Measurements from ENCODE around the gene PARD3.

PARD3 gene

DNA sequence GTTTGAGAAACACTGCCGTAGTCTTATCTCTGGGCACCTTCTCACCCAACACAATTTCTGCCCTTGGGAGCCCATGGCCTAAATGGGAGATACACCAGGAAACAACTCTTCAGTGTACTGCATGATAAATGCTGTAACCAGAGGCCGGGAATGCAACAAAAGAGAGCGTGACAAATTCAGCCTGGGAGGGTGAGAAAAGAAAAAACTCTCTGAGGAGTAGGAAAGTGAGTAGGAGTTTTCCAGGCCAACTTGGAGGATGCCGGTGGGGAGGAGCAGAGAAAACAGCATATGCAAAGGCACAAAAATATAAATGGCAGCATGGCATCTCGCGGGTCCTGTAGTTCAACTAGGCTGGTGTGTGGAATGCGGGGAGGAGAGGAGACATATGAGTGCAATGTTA lies 624.5 kb downstream of the PARD3 start:
- Histone ChIP-seq H3K36me3 (ENCODE audit: low read depth) (no peaks in the 10 kb centered on the region), H3K4me3 (ENCODE audit: severe bottlenecking) (no peak overlapping the region), H3K27ac (ENCODE audit: poor library complexity, severe bottlenecking) (no peak overlapping the region), H3K27me3 (ENCODE audit: insufficient read depth, poor library complexity, severe bottlenecking) (no peaks in the 10 kb centered on the region), H3K4me1 (ENCODE audit: insufficient read depth, poor library complexity, severe bottlenecking) (no peaks in the 10 kb centered on the region), H3K9me3 (ENCODE audit: severe bottlenecking) (no peaks in the 10 kb centered on the region)
- TF ChIP-seq, protein P1, sequence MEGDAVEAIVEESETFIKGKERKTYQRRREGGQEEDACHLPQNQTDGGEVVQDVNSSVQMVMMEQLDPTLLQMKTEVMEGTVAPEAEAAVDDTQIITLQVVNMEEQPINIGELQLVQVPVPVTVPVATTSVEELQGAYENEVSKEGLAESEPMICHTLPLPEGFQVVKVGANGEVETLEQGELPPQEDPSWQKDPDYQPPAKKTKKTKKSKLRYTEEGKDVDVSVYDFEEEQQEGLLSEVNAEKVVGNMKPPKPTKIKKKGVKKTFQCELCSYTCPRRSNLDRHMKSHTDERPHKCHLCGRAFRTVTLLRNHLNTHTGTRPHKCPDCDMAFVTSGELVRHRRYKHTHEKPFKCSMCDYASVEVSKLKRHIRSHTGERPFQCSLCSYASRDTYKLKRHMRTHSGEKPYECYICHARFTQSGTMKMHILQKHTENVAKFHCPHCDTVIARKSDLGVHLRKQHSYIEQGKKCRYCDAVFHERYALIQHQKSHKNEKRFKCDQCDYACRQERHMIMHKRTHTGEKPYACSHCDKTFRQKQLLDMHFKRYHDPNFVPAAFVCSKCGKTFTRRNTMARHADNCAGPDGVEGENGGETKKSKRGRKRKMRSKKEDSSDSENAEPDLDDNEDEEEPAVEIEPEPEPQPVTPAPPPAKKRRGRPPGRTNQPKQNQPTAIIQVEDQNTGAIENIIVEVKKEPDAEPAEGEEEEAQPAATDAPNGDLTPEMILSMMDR (IDR thresholded peaks at IDR 0.05; ENCODE audit: poor library complexity, severe bottlenecking): no peak
- DNase-seq (ENCODE audit: low spot score) (no peak), ATAC-seq (ENCODE audit: low read depth) (no peak)

DNA sequence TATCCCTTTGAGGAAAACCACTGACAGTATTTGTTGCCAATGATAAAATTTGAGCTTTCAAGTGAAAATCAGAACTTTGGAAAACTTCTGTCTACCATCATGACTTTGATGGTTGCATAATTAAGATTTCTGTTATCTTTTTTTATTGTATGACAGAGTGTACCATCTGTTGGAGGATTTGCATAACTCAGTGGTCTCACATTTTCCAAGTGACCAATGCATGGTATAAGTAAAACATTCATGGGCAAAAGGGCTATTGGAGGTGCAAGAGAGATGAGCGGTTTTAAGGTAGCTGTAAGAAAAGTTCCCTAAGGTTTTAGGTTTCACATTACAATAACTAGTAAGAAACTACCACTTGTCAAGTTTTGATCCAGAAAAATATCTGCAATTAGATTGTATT lies 625.3 kb downstream of the PARD3 start:
- no peaks in the 10 kb centered on the region for H3K27me3 ChIP-seq (ENCODE audit: insufficient read depth, poor library complexity, severe bottlenecking)
- no peaks in the 10 kb centered on the region for H3K36me3 ChIP-seq (ENCODE audit: low read depth)
- H3K27ac ChIP-seq (ENCODE audit: poor library complexity, severe bottlenecking): no peak overlapping the region
- H3K4me3 ChIP-seq (ENCODE audit: severe bottlenecking): no peak overlapping the region
- no peaks in the 10 kb centered on the region for H3K9me3 ChIP-seq (ENCODE audit: severe bottlenecking)
- ATAC-seq (ENCODE audit: low read depth) (no peak), DNase-seq (ENCODE audit: low spot score) (no peak)
- TF ChIP-seq, protein P1 (IDR thresholded peaks at IDR 0.05; ENCODE audit: poor library complexity, severe bottlenecking): no peak
- peaks cover 5% of the 10 kb centered on the region for H3K4me1 ChIP-seq (ENCODE audit: insufficient read depth, poor library complexity, severe bottlenecking)

DNA sequence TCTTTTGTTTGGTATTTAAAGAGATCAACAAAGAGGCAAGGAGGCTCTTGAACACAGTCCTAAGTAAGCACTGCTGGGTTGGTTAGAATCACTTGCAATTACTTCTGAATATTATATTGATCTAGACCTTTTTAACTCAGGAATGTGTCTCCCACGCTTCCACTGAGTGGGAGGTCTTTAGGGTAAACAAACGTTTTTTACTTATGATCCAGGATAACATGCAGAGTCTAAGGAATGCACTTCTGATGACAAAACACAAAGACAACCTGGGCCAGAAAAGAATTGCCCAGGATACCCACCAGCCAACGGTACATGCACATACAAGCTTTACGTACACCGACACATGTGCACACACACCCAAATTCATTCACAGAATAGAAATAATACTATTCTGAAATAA lies 626.9 kb downstream of the PARD3 start:
- Histone ChIP-seq H3K4me3 (ENCODE audit: severe bottlenecking) (no peak overlapping the region), H3K27me3 (ENCODE audit: insufficient read depth, poor library complexity, severe bottlenecking) (no peaks in the 10 kb centered on the region)

DNA sequence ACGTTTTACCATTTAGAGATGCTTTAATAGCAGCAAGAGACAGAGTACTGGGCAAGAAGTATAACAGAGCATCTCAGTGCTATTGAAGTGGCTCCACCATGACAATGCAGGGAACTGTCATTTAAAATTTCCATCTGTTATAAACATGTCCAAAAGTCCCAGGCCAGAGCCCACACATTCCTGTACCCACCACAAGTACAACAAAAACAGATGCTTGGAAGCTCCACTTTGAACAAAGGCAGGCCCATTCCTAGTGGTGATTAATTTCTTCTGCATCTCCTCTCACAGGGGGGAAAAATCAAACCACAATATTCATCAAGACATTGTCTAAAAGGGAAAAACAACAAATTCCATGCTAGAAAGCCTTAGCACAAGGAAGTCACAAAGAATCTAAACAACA lies 627.9 kb downstream of the PARD3 start:
- Histone ChIP-seq H3K27ac (ENCODE audit: poor library complexity, severe bottlenecking) (no peak overlapping the region), H3K27me3 (ENCODE audit: insufficient read depth, poor library complexity, severe bottlenecking) (no peaks in the 10 kb centered on the region), H3K9me3 (ENCODE audit: severe bottlenecking) (no peaks in the 10 kb centered on the region), H3K4me1 (ENCODE audit: insufficient read depth, poor library complexity, severe bottlenecking) (peaks cover 5% of the 10 kb centered on the region), H3K4me3 (ENCODE audit: severe bottlenecking) (no peak overlapping the region), H3K36me3 (ENCODE audit: low read depth) (no peaks in the 10 kb centered on the region)
- DNase-seq (ENCODE audit: low spot score) (no peak), ATAC-seq (ENCODE audit: low read depth) (no peak)
- TF ChIP-seq, protein P1 (IDR thresholded peaks at IDR 0.05; ENCODE audit: poor library complexity, severe bottlenecking): no peak

More for the DNA sequence above, 626.9 kb downstream of the PARD3 start:
- H3K4me1 ChIP-seq (ENCODE audit: insufficient read depth, poor library complexity, severe bottlenecking): peaks cover 5% of the 10 kb centered on the region
- TF ChIP-seq, protein P1 (IDR thresholded peaks at IDR 0.05; ENCODE audit: poor library complexity, severe bottlenecking): no peak
- H3K36me3 ChIP-seq (ENCODE audit: low read depth): no peaks in the 10 kb centered on the region
- no peaks in the 10 kb centered on the region for H3K9me3 ChIP-seq (ENCODE audit: severe bottlenecking)
- H3K27ac ChIP-seq (ENCODE audit: poor library complexity, severe bottlenecking): no peak overlapping the region
- no peak for DNase-seq (ENCODE audit: low spot score)
- ATAC-seq (ENCODE audit: low read depth): no peak

DNA sequence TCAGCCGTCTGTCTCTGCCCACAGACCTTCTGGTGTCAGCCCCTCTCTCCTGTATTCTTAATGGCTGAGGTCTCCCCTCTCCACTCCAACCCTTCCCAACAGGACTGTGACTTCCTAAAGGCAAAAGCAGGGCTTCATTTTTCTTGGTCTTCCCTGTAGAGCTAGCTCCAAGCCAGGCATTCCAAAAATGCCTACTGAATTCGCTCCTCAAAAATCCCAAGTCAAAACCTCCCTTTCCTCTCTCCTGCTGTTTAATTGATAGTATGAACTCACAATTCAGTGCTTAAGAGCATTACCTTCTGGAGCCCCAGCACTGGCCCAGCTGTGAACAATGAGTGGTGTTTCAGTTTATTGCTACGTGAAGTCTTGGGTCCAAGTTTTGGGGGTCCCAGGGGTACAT lies 628.4 kb downstream of the PARD3 start:
- no peaks in the 10 kb centered on the region for H3K9me3 ChIP-seq (ENCODE audit: severe bottlenecking)
- TF ChIP-seq, protein P1 (IDR thresholded peaks at IDR 0.05; ENCODE audit: poor library complexity, severe bottlenecking): no peak
- peaks cover 5% of the 10 kb centered on the region for H3K4me1 ChIP-seq (ENCODE audit: insufficient read depth, poor library complexity, severe bottlenecking)
- ATAC-seq (ENCODE audit: low read depth): no peak
- no peak overlapping the region for H3K27ac ChIP-seq (ENCODE audit: poor library complexity, severe bottlenecking)
- no peaks in the 10 kb centered on the region for H3K36me3 ChIP-seq (ENCODE audit: low read depth)
- H3K4me3 ChIP-seq (ENCODE audit: severe bottlenecking): no peak overlapping the region
- no peak for DNase-seq (ENCODE audit: low spot score)
- H3K27me3 ChIP-seq (ENCODE audit: insufficient read depth, poor library complexity, severe bottlenecking): no peaks in the 10 kb centered on the region
